GM23248 (cell line): ENCODE data around the gene CTH.

Experiments
- EZH2 ChIP-seq: fragments of 200-600 bp; sonication (generic); IDR thresholded peaks from 2 replicates; pipeline ENCODE4 v1.6.1; 2018; ENCODE audit warnings: antibody characterized with exemption, mild to moderate bottlenecking; ENCODE audit not compliant: insufficient read depth, poor library complexity, severe bottlenecking
- EZH2phosphoT487 ChIP-seq: fragments of 200-600 bp; sonication (generic); IDR thresholded peaks from 2 replicates; pipeline ENCODE4 v1.6.1; 2018; ENCODE audit warnings: antibody characterized with exemption, moderate library complexity, mild to moderate bottlenecking, low read depth; ENCODE audit not compliant: insufficient read depth

GRCh38 chr1:70427976-70428375 is 16.9 kb downstream of the CTH start:
- TF ChIP-seq EZH2 (no peak), EZH2phosphoT487 (no peak)
